HL-60 (cell line): Measurements from ENCODE around the gene NOC4L.

ENCODE experiments used
- CTCF ChIP-seq: IDR thresholded peaks from one replicate; pipeline ENCODE4 v1.5.1; 2011; ENCODE audit warnings: low read length, control low read depth, inconsistent platforms; ENCODE audit not compliant: insufficient read depth
- POLR2AphosphoS5 ChIP-seq: IDR thresholded peaks from 2 replicates; pipeline ENCODE4 v1.6.1; 2012; ENCODE audit warnings: low read depth
- REST ChIP-seq: IDR thresholded peaks from 2 replicates; pipeline ENCODE4 v1.6.1; 2012; ENCODE audit warnings: low read depth; ENCODE audit not compliant: insufficient replicate concordance

GRCh38 chr12:132117558-132117875, 26.7 kb upstream of the NOC4L start:
- no peak for TF ChIP-seq CTCF
- TF ChIP-seq REST: no peak
- no peak for TF ChIP-seq POLR2AphosphoS5
